ENCODE data around the gene RBM12. TPM values are rescaled to one million over a fixed set of nuclear protein-coding genes. Genes with fewer than 3 reads are reported as not detected.

The RBM12 gene
- total and polyA plus RNA-seq, 4 donors: 3.4 to 20.0 (median 15.8) TPM

GRCh38 chr20:35665949-35666288 lies 1.2 kb upstream of the RBM12 start:
- Histone ChIP-seq H3K9ac (ENCODE audit: low read depth in 1 of 2, low read length in 2 of 2) (no peak overlapping the region), H3K27ac (ENCODE audit: low read depth in 1 of 2, low read length in 2 of 2) (no peak overlapping the region), H3K4me3 (ENCODE audit: low read depth in 1 of 3, low read length in 3 of 3) (no peak overlapping the region), H3K36me3 (ENCODE audit: control insufficient read depth in 4 of 4, insufficient read depth in 3 of 4, low read depth in 1 of 4, low read length in 3 of 4) (peaks cover 0 to 24% (median 22%) of the 10 kb centered on the region in 4 donors), H3K4me1 (ENCODE audit: control insufficient read depth in 4 of 4, insufficient read depth in 4 of 4, low read length in 3 of 4) (peaks cover 4 to 30% (median 21%) of the 10 kb centered on the region in 4 donors), H3K27me3 (ENCODE audit: control insufficient read depth in 4 of 4, insufficient read depth in 4 of 4, low read length in 3 of 4) (no peaks in the 10 kb centered on the region), H3K9me3 (ENCODE audit: control insufficient read depth in 4 of 4, low read length in 3 of 4) (no peaks in the 10 kb centered on the region)
- TF ChIP-seq HNF4A (conservative IDR thresholded peaks at IDR 0.05) (no peak), NR2F2 (IDR thresholded peaks at IDR 0.05) (no peak), FOXA1 (IDR thresholded peaks at IDR 0.05) (no peak), ZBTB33 (IDR thresholded peaks at IDR 0.05) (no peak), REST (IDR thresholded peaks at IDR 0.05) (no peak), RXRA (IDR thresholded peaks at IDR 0.05) (no peak), YY1 (IDR thresholded peaks at IDR 0.05) (no peak)
- WGBS: 97% methylated on average over 17 of the region's 17 CpGs
- DNase-seq (ENCODE audit: low spot score): no peak

GRCh38 chr20:35663516-35664465 lies 909 bp downstream of the RBM12 start:
- H3K27ac ChIP-seq (ENCODE audit: low read depth in 1 of 2, low read length in 2 of 2): peak overlapping the region; percentile 92 to 98
- H3K36me3 ChIP-seq (ENCODE audit: control insufficient read depth in 4 of 4, insufficient read depth in 3 of 4, low read depth in 1 of 4, low read length in 3 of 4): peaks cover 0 to 4% (median 3%) of the 10 kb centered on the region in 4 donors
- TF ChIP-seq GABPA (IDR thresholded peaks at IDR 0.05 in 1 of 2, conservative IDR thresholded peaks at IDR 0.05 in 1 of 2) (no peak), RXRA (IDR thresholded peaks at IDR 0.05) (no peak), MAX (IDR thresholded peaks at IDR 0.05) (no peak), YY1 (IDR thresholded peaks at IDR 0.05) (no peak), REST (IDR thresholded peaks at IDR 0.05) (no peak), FOXA2 (IDR thresholded peaks at IDR 0.05) (no peak), SP1 (IDR thresholded peaks at IDR 0.05) (no peak), TAF1 (conservative IDR thresholded peaks at IDR 0.05) (no peak), EGR1 (IDR thresholded peaks at IDR 0.05; ENCODE audit: low read depth in 2 of 2) (no peak), NR2F2 (IDR thresholded peaks at IDR 0.05) (no peak), CTCF (IDR thresholded peaks at IDR 0.05; ENCODE audit: low read depth, low read length, missing input control) (no peak), ZBTB33 (IDR thresholded peaks at IDR 0.05) (no peak), HNF4G (IDR thresholded peaks at IDR 0.05) (no peak), ATF3 (IDR thresholded peaks at IDR 0.05) (no peak)
- H3K9me3 ChIP-seq (ENCODE audit: control insufficient read depth in 4 of 4, low read length in 3 of 4): no peaks in the 10 kb centered on the region
- peak; percentile 57 for DNase-seq (ENCODE audit: low spot score)
- under 1% methylated on average over 28 of the region's 28 CpGs for WGBS
- H3K4me1 ChIP-seq (ENCODE audit: control insufficient read depth in 4 of 4, insufficient read depth in 4 of 4, low read length in 3 of 4): peaks cover 6 to 36% (median 22%) of the 10 kb centered on the region in 4 donors
- H3K4me3 ChIP-seq (ENCODE audit: low read depth in 1 of 3, low read length in 3 of 3): peak overlapping the region; percentile 65 to 95 (median 72)
- peak overlapping the region; percentile 93 to 98 for H3K9ac ChIP-seq (ENCODE audit: low read depth in 1 of 2, low read length in 2 of 2)
- H3K27me3 ChIP-seq (ENCODE audit: control insufficient read depth in 4 of 4, insufficient read depth in 4 of 4, low read length in 3 of 4): no peaks in the 10 kb centered on the region

All from liver (tissue), 9 donors.